NCI-H146 (cell line): ENCODE measurements around the gene RAMP1.

Source experiments
- DNase-seq: peaks from one replicate; lab custom pipeline; 2025; lab: John Stamatoyannopoulos, UW

Gene RAMP1

GRCh38 chr2:237917696-237918374, 58.4 kb downstream of the RAMP1 start:
- no peak for DNase-seq

- DNase-seq: no peak
Measured at GRCh38 chr2:237919593-237919992, 60.2 kb downstream of the RAMP1 start.

- no peak for DNase-seq
Measured at GRCh38 chr2:237920673-237921072, 61.2 kb downstream of the RAMP1 start.

- DNase-seq: no peak
Measured at GRCh38 chr2:237921967-237922492, 62.6 kb downstream of the RAMP1 start.

- DNase-seq: peak; percentile 55
Measured at GRCh38 chr2:237922641-237923361, 63.4 kb downstream of the RAMP1 start.

- DNase-seq: peak; percentile 39
Measured at GRCh38 chr2:237923481-237924163, 64.2 kb downstream of the RAMP1 start.

- DNase-seq: no peak
Measured at GRCh38 chr2:237924164-237924534, 64.7 kb downstream of the RAMP1 start.

GRCh38 chr2:237927135-237927534, 67.7 kb downstream of the RAMP1 start:
- no peak for DNase-seq

GRCh38 chr2:237927986-237928385, 68.6 kb downstream of the RAMP1 start:
- DNase-seq: no peak

GRCh38 chr2:237929979-237930378, 70.6 kb downstream of the RAMP1 start:
- no peak for DNase-seq

- DNase-seq: no peak
Measured at GRCh38 chr2:237931205-237931721, 71.8 kb downstream of the RAMP1 start.

GRCh38 chr2:237932731-237933131, 73.3 kb downstream of the RAMP1 start:
- DNase-seq: no peak

GRCh38 chr2:237934186-237934585, 74.8 kb downstream of the RAMP1 start:
- DNase-seq: no peak

GRCh38 chr2:237935740-237936452, 76.5 kb downstream of the RAMP1 start:
- no peak for DNase-seq

GRCh38 chr2:237939251-237939650, 79.8 kb downstream of the RAMP1 start:
- DNase-seq: peak; percentile 62

GRCh38 chr2:237940828-237941227, 81.4 kb downstream of the RAMP1 start:
- no peak for DNase-seq

GRCh38 chr2:237941239-237941638, 81.8 kb downstream of the RAMP1 start:
- no peak for DNase-seq

GRCh38 chr2:237942513-237942899, 83.1 kb downstream of the RAMP1 start:
- no peak for DNase-seq

- DNase-seq: no peak
Measured at GRCh38 chr2:237943395-237944094, 84.1 kb downstream of the RAMP1 start.

GRCh38 chr2:237944302-237944701, 84.9 kb downstream of the RAMP1 start:
- DNase-seq: no peak

- DNase-seq: no peak
Measured at GRCh38 chr2:237946423-237946822, 87.0 kb downstream of the RAMP1 start.
